Measurements from ENCODE around the gene MEGF6.
"Not testable (repeated sequence)": the region's sequence is repeated elsewhere in the genome, so short reads cannot be mapped to it uniquely, and the experiment has no call there.

The MEGF6 gene

DNA sequence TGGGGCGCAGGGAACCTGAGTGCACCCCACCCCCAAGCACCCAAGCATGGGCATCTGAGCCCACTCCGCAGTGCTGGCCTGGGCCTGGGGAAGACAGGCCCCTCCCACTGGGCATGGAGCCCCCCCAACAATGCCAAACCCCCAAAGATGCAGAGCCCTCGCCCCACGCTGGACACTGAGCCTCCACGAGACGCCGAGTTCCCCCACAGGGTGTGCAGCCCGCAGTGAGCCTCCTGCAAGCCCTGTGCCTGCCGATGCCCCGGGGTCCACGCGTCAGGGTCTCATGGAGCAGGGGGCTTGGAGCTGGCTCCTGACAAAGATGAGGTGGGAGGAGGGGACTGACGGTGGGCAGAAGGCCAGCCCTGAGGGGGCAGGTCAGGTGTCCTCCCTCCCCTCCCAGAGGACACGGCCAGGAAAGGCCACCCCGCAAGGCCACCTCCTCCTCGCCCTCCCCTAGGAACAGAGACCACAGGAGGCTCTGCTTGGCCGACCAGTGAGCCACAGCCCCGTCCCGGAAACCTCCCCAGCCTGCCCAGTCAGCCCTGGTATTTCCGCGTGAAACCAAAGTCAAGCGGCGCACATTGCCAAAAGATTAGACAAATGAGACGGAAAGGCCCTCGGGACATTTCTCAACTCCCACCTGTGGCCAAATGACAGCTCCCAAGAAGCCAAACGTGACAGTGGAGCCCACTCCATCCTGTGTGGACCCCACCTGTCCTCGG lies 33.4 kb downstream of the MEGF6 start:
- in situ Hi-C loops (cut with MboI; ENCODE audit: low sequenced_read_pairs), result no loop called here

GRCh38 chr1:3577300-3577699 lies 34.0 kb downstream of the MEGF6 start:
- in situ Hi-C loops (cut with MboI; ENCODE audit: low sequenced_read_pairs), result no loop called here

DNA sequence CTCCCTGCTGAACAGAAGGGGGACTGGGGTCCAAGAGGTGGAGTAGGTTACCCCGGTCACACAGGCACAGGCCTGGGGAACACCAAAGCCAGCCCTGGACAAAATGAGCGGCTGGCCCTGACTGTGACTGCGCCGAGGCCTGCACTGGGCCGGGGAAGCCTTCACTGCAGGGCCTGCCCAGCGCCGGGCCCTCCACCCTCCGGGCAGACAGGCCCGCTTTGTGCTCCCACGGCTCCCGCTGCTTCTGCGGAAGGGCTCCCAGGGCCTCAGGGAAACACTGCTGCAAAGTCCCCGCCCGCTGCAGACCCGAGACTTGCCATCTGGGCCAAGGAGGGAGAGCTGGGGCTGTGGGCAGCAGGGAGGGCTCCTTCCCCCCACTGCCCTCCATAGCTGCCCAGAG lies 35.3 kb downstream of the MEGF6 start:
- in situ Hi-C loops (cut with MboI; ENCODE audit: low sequenced_read_pairs), result no loop called here

DNA sequence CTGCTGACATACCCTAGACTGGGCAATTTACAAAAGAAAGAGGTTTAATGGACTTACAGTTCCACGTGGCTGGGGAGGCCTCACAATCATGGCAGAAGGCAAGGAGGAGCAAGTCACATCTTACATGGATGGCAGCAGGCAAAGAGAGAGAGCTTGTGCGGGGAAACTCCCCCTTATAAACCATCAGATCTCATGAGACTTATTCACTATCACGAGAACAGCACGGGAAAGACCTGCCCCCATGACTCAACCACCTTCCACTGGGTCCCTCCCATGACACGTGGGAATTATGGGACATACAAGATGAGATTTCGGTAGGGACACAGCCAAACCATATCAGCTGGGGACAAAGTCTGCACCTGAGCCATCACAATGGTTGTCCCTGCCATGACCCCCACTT lies 35.8 kb downstream of the MEGF6 start:
- in situ Hi-C loops (cut with MboI; ENCODE audit: low sequenced_read_pairs), result not testable (repeated sequence)

DNA sequence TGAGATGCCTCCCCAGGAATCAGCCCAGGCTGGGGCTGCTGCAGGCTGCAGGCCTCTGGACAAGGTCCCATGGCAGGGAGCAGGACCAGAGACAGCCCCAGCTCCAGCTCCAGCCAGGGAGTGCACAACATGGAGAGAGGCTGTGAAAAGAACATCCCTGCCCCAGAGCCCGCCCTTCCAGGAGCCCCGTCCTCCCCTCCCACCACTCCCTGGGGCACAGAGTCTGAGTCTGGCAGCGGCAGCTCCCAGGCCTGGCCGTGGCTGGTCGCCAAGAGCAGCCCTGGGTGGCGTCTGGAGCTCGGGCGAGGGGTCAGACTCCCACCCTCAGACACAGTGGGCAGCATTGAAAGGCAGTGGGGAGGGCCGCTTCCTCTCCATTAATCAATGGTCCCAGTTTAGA lies 37.8 kb downstream of the MEGF6 start:
- in situ Hi-C loops (cut with MboI; ENCODE audit: low sequenced_read_pairs), result no loop called here

DNA sequence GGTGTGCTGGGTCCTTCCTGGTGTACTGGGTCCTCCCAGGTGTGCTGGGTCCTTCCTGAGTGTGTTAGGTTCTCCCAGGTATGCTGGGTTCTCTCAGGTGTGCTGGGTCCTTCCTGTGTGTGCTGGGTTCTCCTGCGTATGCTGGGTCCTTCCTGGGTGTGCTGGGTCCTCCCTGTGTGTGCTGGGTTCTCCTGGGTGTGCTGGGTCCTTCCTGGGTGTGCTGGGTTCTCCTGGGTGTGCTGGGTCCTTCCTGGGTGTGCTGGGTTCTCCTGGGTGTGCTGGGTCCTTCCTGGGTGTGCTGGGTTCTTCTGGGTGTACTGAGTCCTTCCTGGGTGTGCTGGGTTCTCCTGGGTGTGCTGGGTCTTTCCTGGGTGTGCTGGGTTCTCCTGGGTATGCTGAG lies 38.7 kb downstream of the MEGF6 start:
- in situ Hi-C loops (cut with MboI; ENCODE audit: low sequenced_read_pairs), result not testable (repeated sequence)

DNA sequence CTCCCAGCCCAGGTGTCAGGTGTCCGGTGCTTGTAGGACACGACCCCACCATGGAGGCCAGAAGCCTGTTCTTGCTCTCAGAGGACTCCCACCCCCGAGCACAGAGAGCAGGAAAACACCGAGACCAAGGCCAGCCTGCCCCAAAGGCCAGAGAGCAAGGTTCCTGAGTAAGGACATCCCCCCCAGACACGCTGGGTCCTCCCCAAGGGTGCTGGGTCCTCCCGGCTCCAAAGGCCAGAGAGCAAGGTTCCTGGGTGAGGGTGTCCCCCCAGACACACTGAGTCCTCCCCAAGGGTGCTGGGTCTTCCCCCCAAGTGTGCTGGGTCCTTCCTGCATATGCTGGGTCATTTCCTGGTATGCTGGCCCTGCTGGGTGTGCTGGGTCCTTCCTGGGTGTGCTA lies 40.0 kb downstream of the MEGF6 start:
- in situ Hi-C loops (cut with MboI; ENCODE audit: low sequenced_read_pairs), result no loop called here

DNA sequence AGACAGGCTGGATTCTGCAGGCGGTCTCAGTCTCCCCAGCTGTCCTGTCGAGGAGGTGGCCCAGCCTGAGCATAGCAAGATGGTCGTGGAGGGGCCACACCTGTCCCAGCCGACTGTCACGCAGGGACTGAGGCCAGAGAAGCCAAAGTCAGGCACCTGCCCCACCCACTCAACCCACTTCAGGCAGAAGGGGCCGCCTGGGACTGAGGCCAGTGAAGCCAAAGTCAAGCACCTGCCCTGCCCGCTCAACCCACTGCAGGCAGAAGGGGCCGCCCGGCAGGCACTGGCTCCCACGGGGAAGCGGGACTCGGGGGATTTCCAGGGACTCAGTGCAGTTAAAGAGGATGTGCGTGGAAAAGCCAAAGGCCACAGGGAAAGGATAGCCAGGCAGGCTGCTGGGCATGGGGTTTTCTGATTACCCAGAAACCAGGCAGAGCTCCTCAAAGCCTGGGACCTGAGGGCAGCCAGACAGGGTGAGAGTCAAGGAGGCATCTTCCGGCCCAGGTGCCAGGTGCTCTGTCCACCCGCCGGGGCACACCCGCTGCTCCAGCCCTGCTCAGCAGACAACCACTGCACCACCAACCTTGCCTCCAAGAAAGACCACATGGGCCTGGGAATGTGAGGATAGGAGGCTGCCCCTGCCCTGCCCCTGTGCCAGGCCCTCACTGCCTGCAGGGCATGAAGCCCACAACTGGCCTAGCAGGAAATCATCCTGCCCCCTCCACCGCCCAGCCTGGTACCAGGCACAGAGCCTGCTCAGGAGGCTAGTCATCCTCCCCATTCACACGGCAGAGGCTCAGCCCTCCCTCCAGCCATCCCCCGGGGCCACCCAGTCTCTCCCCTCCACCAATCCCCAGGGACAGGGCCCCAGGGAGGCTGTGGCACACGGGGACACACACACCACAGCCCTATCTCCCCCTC lies 41.0 kb downstream of the MEGF6 start:
- in situ Hi-C loops (cut with MboI; ENCODE audit: low sequenced_read_pairs), result no loop called here

- in situ Hi-C loops (cut with MboI; ENCODE audit: low sequenced_read_pairs), result no loop called here
Observed at GRCh38 chr1:3569436-3569835, 41.9 kb downstream of the MEGF6 start.

GRCh38 chr1:3568815-3569435 lies 42.4 kb downstream of the MEGF6 start:
- in situ Hi-C loops (cut with MboI; ENCODE audit: low sequenced_read_pairs), result no loop called here

DNA sequence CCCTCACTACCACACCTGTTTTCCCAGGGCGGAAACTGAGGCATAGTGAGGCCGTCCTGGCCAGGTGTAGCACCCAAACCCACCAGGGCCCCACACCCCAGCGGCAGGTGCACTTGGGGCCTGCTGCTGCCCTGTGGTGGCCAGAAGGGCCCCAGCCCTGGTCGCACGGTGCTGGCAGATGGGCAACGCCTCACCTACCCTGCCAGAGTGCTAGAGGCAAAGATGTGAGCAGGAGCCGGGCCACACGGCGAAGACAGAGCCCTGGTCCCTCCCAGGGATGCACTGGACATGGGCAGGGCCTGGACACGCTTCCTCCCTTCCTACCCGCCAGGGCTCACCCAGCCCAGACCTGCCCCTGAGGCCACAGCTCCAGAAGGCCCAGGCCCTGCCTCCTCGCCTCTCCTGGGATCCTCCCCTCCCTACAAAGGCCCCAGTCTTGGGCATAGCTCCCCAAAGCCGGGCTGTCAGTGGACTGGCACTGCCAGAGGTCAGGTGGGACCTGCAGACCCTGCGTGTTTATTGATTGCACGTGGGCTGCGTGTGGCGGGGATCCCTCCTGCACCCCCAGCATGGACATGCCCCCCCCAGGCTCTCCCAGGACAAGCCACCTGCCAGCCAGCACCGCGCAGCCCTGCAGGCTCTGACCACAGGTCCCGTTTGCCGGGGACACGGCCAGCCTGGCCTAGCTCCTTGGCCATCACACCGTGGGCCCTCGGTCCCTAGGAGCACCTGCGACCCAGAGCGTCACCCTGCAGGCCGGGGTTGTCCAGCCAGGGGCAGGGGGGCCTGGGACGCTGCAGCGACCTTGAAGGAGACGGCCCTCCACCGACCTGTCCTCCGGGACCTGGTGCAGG lies 44.1 kb downstream of the MEGF6 start:
- in situ Hi-C loops (cut with MboI; ENCODE audit: low sequenced_read_pairs), result no loop called here

- in situ Hi-C loops (cut with MboI; ENCODE audit: low sequenced_read_pairs), result no loop called here
Observed at GRCh38 chr1:3566003-3566885, 45.1 kb downstream of the MEGF6 start.

DNA sequence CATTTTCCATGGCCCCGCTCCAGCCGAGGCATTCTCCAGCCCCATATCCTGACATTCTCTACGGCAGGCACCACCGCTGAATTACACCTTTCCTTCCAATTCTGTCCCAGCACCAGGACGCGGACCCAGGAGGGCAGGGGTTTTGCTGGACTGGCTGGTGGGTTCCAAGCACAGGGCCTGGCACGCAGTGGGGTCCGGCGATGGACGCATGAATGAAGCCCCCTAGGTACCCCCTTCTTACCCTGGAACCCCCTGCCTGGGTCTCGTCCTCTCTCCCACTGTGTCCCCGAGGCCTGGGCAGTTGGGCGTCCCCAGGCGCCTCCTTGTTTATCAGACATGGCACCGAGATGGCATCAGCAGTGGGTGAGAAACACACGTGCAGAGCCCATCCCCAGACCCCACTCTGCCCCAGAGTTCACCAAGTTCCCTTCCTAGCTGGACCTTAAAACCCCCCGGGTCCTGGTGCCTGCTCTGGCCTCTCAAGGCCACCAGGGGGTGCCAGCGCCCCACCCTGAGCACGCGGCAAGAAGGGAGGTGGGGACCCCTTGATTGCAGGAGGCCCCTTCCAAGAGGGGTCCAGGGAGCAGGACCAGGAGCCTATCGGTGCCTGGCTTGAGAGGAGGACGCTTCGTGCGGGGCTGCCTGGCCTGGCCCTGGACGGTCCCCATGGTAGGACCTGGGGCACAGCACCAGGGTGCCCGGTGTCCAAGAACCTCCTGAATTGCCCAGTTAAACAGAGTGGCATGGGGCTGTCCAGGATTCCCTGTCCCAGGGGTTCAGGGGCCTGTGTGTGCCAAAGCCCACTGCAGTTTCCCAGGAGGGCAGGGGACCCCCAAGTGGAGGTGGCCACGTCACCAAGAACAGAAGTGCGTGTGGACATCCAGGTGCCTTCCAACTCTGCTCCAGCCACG lies 46.1 kb downstream of the MEGF6 start:
- in situ Hi-C loops (cut with MboI; ENCODE audit: low sequenced_read_pairs), result no loop called here

- in situ Hi-C loops (cut with MboI; ENCODE audit: low sequenced_read_pairs), result no loop called here
Observed at GRCh38 chr1:3563610-3564009, 47.7 kb downstream of the MEGF6 start.

DNA sequence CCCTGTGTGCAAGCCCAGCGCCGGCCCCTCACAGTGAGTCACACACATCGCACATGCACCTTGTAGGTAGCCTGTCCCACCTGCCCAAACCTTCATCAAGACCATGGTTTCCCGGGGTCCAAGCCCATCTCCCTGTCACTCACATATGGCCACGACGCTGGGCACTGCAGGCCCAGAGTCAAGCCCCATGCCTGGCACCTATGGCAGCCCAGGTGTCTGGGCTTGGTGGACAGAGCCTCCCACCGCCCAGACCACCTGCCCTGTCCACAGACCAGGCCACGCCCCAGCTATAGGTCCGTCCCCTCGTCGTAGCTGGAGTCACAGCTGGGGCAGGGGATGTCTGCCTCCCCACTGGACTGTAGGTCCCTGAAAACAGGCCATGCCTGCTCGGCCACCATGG lies 48.2 kb downstream of the MEGF6 start:
- in situ Hi-C loops (cut with MboI; ENCODE audit: low sequenced_read_pairs), result no loop called here

GRCh38 chr1:3562712-3563111 lies 48.6 kb downstream of the MEGF6 start:
- in situ Hi-C loops (cut with MboI; ENCODE audit: low sequenced_read_pairs), result no loop called here

- in situ Hi-C loops (cut with MboI; ENCODE audit: low sequenced_read_pairs), result no loop called here
Observed at GRCh38 chr1:3561702-3562101, 49.6 kb downstream of the MEGF6 start.

DNA sequence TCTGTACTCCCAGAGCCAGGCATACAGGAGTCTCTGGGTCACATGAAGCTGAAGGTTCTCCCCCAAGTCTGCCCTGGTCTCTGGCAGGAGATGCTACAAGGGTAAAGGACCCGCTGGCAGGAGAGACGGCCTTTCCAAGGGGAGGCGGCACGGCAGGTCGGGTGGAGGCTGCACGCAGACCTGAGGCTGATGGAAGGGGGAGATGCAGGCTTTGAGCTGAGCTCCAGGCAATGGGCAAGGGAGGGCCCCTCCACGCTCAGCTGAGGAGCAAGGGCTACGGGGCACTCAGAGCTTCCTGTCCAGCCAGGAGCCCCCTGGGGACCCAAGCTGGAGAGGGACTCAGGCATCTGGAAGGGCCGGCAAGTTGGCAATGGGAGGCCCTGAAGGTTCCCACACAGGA lies 50.3 kb downstream of the MEGF6 start:
- in situ Hi-C loops (cut with MboI; ENCODE audit: low sequenced_read_pairs), result no loop called here
